ENCODE data around the gene ARMCX4. TPM values are rescaled to one million over a fixed set of nuclear protein-coding genes. Genes with fewer than 3 reads are reported as not detected.
"Not testable (repeated sequence)": the region's sequence is repeated elsewhere in the genome, so short reads cannot be mapped to it uniquely, and the experiment has no call there.

ARMCX4 gene
- polyA plus RNA-seq, 1 donor: 18.9 TPM

- no peak for DNase-seq
- no CpG with 5 or more reads among the region's 3 CpGs for WGBS (ENCODE audit: insufficient coverage, low lambda C conversion rate)
- no peak overlapping the region for H3K27ac ChIP-seq (ENCODE audit: low read length)
These were observed 1.6 kb upstream of the ARMCX4 start for GRCh38 chrX:101483705-101484104.

GRCh38 chrX:101484135-101484534 is 1.1 kb upstream of the ARMCX4 start:
- no peaks in the 10 kb centered on the region for H3K27me3 ChIP-seq (ENCODE audit: control insufficient read depth, insufficient read depth, low read length)
- H3K36me3 ChIP-seq (ENCODE audit: control insufficient read depth, insufficient read depth, low read length): peaks cover 3% of the 10 kb centered on the region
- H3K27ac ChIP-seq (ENCODE audit: low read length): no peak overlapping the region
- H3K4me3 ChIP-seq (ENCODE audit: low read length): no peak overlapping the region
- DNase-seq: no peak
- no CpG with 5 or more reads among the region's 6 CpGs for WGBS (ENCODE audit: insufficient coverage, low lambda C conversion rate)
- H3K4me1 ChIP-seq (ENCODE audit: control insufficient read depth, insufficient read depth, low read length): no peaks in the 10 kb centered on the region
- H3K9me3 ChIP-seq (ENCODE audit: control insufficient read depth, low read depth, low read length): no peaks in the 10 kb centered on the region

More at GRCh38 chrX:101483705-101484104, 1.6 kb upstream of the ARMCX4 start:
- no peaks in the 10 kb centered on the region for H3K4me1 ChIP-seq (ENCODE audit: control insufficient read depth, insufficient read depth, low read length)
- peaks cover 2% of the 10 kb centered on the region for H3K36me3 ChIP-seq (ENCODE audit: control insufficient read depth, insufficient read depth, low read length)
- no peak overlapping the region for H3K4me3 ChIP-seq (ENCODE audit: low read length)
- H3K9me3 ChIP-seq (ENCODE audit: control insufficient read depth, low read depth, low read length): no peaks in the 10 kb centered on the region
- no peaks in the 10 kb centered on the region for H3K27me3 ChIP-seq (ENCODE audit: control insufficient read depth, insufficient read depth, low read length)

DNA sequence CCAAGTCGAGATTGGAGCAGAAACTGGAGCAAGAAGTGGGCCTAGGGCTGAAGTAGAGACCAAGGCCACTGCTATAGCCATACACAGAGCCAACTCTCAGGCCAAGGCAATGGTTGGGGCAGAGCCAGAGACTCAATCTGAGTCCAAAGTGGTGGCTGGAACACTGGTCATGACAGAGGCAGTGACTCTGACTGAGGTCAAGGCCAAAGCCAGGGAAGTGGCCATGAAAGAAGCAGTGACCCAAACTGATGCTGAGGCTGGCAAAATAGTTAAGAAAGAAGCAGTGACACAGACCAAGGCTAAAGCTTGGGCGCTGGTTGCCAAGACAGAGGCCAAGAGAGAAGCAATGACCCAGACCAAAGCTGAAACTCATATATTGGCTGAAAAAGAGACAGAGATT is 3.5 kb downstream of the ARMCX4 start:
- Histone ChIP-seq H3K36me3 (ENCODE audit: control insufficient read depth, insufficient read depth, low read length) (peaks cover 3% of the 10 kb centered on the region), H3K4me3 (ENCODE audit: low read length) (no peak overlapping the region), H3K27ac (ENCODE audit: low read length) (no peak overlapping the region), H3K4me1 (ENCODE audit: control insufficient read depth, insufficient read depth, low read length) (no peaks in the 10 kb centered on the region), H3K9me3 (ENCODE audit: control insufficient read depth, low read depth, low read length) (no peaks in the 10 kb centered on the region), H3K27me3 (ENCODE audit: control insufficient read depth, insufficient read depth, low read length) (no peaks in the 10 kb centered on the region)
- no CpG with 5 or more reads among the region's 2 CpGs for WGBS (ENCODE audit: insufficient coverage, low lambda C conversion rate)
- no peak for DNase-seq

- no peak for DNase-seq
- WGBS (ENCODE audit: insufficient coverage, low lambda C conversion rate): no CpG with 5 or more reads among the region's 4 CpGs
- Histone ChIP-seq H3K27me3 (ENCODE audit: control insufficient read depth, insufficient read depth, low read length) (no peaks in the 10 kb centered on the region), H3K36me3 (ENCODE audit: control insufficient read depth, insufficient read depth, low read length) (peaks cover 3% of the 10 kb centered on the region), H3K4me1 (ENCODE audit: control insufficient read depth, insufficient read depth, low read length) (no peaks in the 10 kb centered on the region), H3K9me3 (ENCODE audit: control insufficient read depth, low read depth, low read length) (no peaks in the 10 kb centered on the region), H3K27ac (ENCODE audit: low read length) (no peak overlapping the region), H3K4me3 (ENCODE audit: low read length) (no peak overlapping the region)
These were observed 6.7 kb downstream of the ARMCX4 start for GRCh38 chrX:101491943-101492342.

- Histone ChIP-seq H3K4me1 (ENCODE audit: control insufficient read depth, insufficient read depth, low read length) (no peaks in the 10 kb centered on the region), H3K27ac (ENCODE audit: low read length) (no peak overlapping the region), H3K36me3 (ENCODE audit: control insufficient read depth, insufficient read depth, low read length) (peaks cover 5% of the 10 kb centered on the region), H3K9me3 (ENCODE audit: control insufficient read depth, low read depth, low read length) (no peaks in the 10 kb centered on the region), H3K27me3 (ENCODE audit: control insufficient read depth, insufficient read depth, low read length) (no peaks in the 10 kb centered on the region), H3K4me3 (ENCODE audit: low read length) (no peak overlapping the region)
- DNase-seq: no peak
- no CpG with 5 or more reads among the region's 1 CpG for WGBS (ENCODE audit: insufficient coverage, low lambda C conversion rate)
These were observed 8.0 kb downstream of the ARMCX4 start for GRCh38 chrX:101493225-101493624.

DNA sequence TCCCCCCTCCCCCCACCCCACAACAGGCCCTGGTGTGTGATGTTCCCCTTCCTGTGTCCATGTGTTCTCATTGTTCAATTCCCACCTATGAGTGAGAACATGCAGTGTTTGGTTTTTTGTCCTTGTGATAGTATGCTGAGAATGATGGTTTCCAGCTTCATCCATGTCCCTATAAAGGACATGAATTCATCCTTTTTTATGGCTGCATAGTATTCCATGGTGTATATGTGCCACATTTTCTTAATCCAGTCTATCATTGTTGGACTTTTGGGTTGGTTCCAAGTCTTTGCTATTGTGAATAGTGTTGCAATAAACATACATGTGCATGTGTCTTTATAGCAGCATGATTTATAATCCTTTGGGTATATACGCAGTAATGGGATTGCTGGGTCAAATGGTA is 17.7 kb downstream of the ARMCX4 start:
- H3K27me3 ChIP-seq (ENCODE audit: control insufficient read depth, insufficient read depth, low read length); H3K4me1 ChIP-seq (ENCODE audit: control insufficient read depth, insufficient read depth, low read length); H3K36me3 ChIP-seq (ENCODE audit: control insufficient read depth, insufficient read depth, low read length); H3K27ac ChIP-seq (ENCODE audit: low read length); DNase-seq; H3K4me3 ChIP-seq (ENCODE audit: low read length); H3K9me3 ChIP-seq (ENCODE audit: control insufficient read depth, low read depth, low read length): not testable (repeated sequence)
- WGBS (ENCODE audit: insufficient coverage, low lambda C conversion rate): no CpG with 5 or more reads among the region's 1 CpG

- Histone ChIP-seq H3K4me3 (ENCODE audit: low read length) (no peak overlapping the region), H3K36me3 (ENCODE audit: control insufficient read depth, insufficient read depth, low read length) (peaks cover 3% of the 10 kb centered on the region), H3K27ac (ENCODE audit: low read length) (no peak overlapping the region), H3K9me3 (ENCODE audit: control insufficient read depth, low read depth, low read length) (no peaks in the 10 kb centered on the region), H3K4me1 (ENCODE audit: control insufficient read depth, insufficient read depth, low read length) (no peaks in the 10 kb centered on the region), H3K27me3 (ENCODE audit: control insufficient read depth, insufficient read depth, low read length) (no peaks in the 10 kb centered on the region)
- DNase-seq: no peak
These were observed 22.1 kb downstream of the ARMCX4 start for GRCh38 chrX:101507372-101507771.

DNA sequence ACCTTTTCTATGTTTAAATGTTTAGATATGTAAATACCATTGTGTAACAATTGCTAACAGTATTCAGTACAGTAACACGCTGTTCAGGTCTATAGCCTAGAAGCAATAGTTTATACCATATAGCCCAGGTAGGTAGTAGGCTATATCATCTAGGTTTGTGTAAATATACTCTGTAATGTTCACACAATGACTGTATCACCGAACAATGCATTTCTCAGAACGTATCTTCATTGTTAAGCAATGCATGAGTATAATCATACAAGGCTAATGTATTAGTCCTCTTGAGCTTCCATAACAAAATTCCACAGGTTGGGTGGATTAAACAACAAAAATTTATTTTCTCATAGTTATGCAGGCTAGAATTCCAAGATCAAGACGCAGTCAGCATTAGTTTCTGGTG is 22.7 kb downstream of the ARMCX4 start:
- DNase-seq: no peak
- Histone ChIP-seq H3K4me1 (ENCODE audit: control insufficient read depth, insufficient read depth, low read length) (no peaks in the 10 kb centered on the region), H3K27ac (ENCODE audit: low read length) (no peak overlapping the region), H3K27me3 (ENCODE audit: control insufficient read depth, insufficient read depth, low read length) (no peaks in the 10 kb centered on the region), H3K4me3 (ENCODE audit: low read length) (no peak overlapping the region), H3K9me3 (ENCODE audit: control insufficient read depth, low read depth, low read length) (no peaks in the 10 kb centered on the region), H3K36me3 (ENCODE audit: control insufficient read depth, insufficient read depth, low read length) (peaks cover 3% of the 10 kb centered on the region)
- no CpG with 5 or more reads among the region's 4 CpGs for WGBS (ENCODE audit: insufficient coverage, low lambda C conversion rate)

DNA sequence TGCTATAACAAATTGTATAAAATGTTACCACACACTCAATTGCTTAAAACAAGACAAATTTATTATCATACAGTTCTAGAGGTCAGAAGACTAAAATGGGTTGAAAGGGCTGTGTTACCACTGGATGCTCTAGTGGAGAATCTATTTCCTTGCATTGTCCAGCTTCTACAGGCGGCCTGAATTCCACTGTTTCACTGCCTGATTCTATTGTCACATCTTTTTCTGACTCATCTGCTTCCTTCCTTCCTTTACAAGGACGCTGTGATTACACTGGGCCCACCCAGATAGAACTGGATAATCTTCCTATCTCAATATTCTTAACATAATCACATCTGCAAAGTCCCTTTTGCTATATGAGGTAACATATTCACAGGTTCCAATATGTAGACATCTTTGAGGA is 45.7 kb downstream of the ARMCX4 start:
- Histone ChIP-seq H3K9me3 (ENCODE audit: control insufficient read depth, low read depth, low read length) (no peaks in the 10 kb centered on the region), H3K27ac (ENCODE audit: low read length) (no peak overlapping the region), H3K4me1 (ENCODE audit: control insufficient read depth, insufficient read depth, low read length) (no peaks in the 10 kb centered on the region), H3K27me3 (ENCODE audit: control insufficient read depth, insufficient read depth, low read length) (no peaks in the 10 kb centered on the region), H3K36me3 (ENCODE audit: control insufficient read depth, insufficient read depth, low read length) (no peaks in the 10 kb centered on the region), H3K4me3 (ENCODE audit: low read length) (no peak overlapping the region)
- WGBS (ENCODE audit: insufficient coverage, low lambda C conversion rate): no CpG with 5 or more reads among the region's 2 CpGs
- DNase-seq: no peak

Other genes with a start within 250 kb of the ARMCX4 start
- 0.18 TPM for gene TAF7L, start 194.1 kb upstream of the ARMCX4 start, polyA plus RNA-seq
- 21.5 TPM for gene TIMM8A, start 136.7 kb upstream of the ARMCX4 start, polyA plus RNA-seq
- gene BTK, start 99.3 kb upstream of the ARMCX4 start, polyA plus RNA-seq: 4.3 TPM
- gene RPL36A, start 94.4 kb upstream of the ARMCX4 start, polyA plus RNA-seq: 2,501 TPM
- 123 TPM for gene GLA, start 77.5 kb upstream of the ARMCX4 start, polyA plus RNA-seq
- 115 TPM for gene HNRNPH2, start 77.2 kb upstream of the ARMCX4 start, polyA plus RNA-seq
- gene ARMCX1, start 65.1 kb downstream of the ARMCX4 start, polyA plus RNA-seq: 37.1 TPM
- gene ARMCX6, start 132.5 kb downstream of the ARMCX4 start, polyA plus RNA-seq: 74.6 TPM
- 93.8 TPM for gene ARMCX3, start 137.7 kb downstream of the ARMCX4 start, polyA plus RNA-seq
- gene ARMCX2, start 174.4 kb downstream of the ARMCX4 start, polyA plus RNA-seq: 39.7 TPM

Data from large intestine (tissue), 3 donors.